Measurements from ENCODE around the gene PDIA4.
"Not testable (repeated sequence)": the region's sequence is repeated elsewhere in the genome, so short reads cannot be mapped to it uniquely, and the experiment has no call there.

PDIA4 gene

DNA sequence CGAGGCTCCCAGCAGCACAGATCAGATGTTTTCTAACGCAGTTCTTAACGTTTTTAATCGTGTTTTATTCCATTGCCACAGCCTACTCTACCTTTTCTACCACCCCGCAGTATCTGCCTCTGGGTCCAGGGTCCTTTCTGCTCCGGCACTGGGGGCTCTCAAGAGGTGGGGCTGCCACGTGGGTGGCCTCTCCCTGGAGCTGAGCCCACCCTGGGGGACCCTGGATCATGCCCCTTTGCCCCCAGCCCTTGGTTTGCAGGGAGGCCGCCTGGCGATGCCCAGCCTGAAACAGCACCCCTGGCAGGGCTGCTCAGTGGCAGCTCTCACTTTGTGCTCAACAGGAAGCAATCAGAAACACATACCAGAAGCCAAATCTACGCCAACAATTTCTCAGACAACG, 25.3 kb downstream of the PDIA4 start:
- no peak for DNase-seq (ENCODE audit: low read depth in 2 of 2)

GRCh38 chr7:149002604-149003003, 25.7 kb downstream of the PDIA4 start:
- DNase-seq (ENCODE audit: low read depth in 2 of 2): no peak

DNA sequence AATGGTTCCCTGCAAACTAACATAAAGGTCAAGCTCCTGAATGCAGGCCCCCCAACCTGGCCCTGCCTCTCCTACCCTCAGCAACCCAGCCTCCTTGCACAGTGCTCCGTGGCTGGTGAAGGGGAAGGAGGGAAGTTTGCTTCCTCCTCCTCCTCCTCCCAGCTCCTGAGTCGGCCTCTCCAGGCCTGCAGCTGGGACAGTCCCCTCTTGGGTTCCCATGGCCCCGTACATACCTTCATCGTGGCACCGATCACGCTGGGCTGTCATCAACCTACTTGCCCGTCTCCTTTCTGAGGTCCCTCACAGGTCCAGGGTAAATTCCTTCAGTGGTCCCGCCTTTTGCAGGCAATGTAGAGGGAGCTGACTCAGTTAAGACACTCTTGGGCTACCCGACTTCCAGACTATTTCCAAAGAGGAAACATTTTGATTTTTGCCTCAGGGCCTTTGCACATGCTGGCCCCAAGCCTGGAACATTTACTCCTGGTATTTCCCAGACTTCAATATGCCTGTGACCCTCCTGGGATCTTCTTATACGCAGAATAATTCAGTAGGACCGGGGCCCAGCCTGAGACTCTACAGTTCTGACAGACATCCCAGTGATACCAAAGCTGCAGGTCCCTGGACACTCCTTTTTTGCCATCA, 26.8 kb downstream of the PDIA4 start:
- DNase-seq (ENCODE audit: low read depth in 2 of 2): no peak

GRCh38 chr7:149000961-149001360, 27.3 kb downstream of the PDIA4 start:
- DNase-seq (ENCODE audit: low read depth in 2 of 2): no peak

DNA sequence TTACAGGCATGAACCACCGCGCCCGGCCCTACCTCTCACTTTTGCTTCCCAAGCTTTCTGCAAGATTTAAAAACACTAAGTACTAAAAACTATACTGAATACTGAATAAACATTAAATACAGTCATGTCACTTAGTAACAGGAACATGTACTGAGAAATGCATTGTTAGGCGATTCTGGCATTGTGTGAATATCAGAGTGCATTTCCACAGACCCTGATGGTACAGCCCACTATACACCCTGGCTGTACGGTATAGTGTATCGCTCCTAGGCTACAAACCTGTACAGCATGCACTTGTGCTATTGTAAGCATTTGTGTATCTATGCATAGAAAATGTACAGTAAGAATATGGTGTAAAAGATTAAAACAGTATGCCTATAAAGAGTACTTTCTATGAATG, 29.1 kb downstream of the PDIA4 start:
- DNase-seq (ENCODE audit: low read depth in 2 of 2): no peak

DNA sequence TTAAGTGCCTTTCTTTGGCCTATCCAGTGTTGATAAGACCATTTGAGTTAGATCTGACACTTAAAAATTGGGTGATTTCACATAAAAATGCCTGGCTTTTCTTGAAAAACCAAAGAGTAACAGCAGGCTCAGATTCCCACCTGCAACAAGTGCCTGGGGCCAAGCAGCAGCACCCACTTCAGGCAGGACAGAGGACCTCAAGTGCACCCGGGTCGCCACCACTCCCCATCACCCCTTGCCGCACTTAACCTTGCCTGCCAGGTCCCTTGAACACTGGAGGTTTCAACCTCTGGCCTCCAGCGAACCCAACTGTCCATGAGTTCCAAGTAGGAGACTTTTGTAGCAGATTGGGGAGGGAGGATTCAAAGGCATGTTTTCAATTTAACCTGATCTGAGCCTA, 30.8 kb downstream of the PDIA4 start:
- DNase-seq (ENCODE audit: low read depth in 2 of 2): no peak

DNA sequence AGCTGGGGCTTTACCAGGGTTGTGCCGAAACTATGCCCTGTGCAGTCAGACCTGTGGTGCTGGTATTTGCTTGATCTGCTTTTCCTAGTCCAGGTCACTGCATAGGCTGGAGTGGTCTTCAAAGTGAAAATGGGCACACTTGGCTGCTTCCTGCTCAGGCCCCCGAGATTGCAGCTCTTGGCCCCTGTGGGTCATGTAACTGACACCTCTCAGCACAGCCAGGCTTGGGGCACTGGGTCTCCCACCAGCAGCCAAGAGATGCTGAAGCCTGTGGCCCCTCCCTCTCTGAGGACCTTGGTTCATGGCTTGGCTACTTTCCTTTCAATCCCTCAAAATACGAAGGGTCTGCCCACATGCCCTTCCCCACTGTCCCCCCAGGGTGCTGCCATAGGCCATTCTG, 33.7 kb downstream of the PDIA4 start:
- DNase-seq (ENCODE audit: low read depth in 2 of 2): no peak

DNA sequence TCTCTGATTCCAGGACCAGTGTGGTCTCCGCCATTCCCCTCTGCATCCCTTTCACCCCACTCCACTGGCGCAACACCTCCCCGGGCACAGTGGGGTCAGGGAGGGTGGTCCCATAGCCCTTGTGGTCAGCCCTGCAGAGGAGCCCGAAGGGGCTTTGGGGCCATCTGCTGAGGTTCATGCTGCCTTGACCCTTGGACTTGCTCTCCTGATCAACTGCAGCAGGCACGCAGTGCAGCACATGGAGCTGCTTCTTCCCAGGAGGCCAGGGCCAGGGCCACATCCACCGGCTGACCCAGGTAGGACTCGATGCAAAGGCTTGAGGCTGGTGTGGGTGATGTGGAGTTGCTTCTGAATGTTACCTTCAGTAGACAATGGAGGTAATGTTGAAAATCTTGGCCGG, 35.1 kb downstream of the PDIA4 start:
- DNase-seq (ENCODE audit: low read depth in 2 of 2): no peak

DNA sequence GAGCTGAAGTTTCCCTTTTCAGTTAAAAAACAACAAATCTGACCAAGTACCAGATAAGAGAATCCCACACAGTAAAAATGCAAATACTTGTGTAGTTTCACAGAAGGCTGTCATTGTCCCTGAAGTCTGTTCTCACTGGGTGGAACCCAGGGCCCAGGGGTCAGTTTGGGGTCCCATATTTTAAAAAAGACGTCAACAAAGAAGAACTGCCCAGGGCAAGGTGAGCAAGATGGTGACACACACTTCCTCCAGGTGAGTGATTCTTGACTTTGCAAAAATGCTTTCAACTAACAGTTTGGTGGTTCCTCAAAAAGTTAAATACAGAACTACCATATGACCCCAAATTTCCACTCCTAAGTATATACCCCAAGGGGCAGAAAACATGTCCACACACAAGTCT, 36.8 kb downstream of the PDIA4 start:
- DNase-seq (ENCODE audit: low read depth in 2 of 2): no peak

- DNase-seq (ENCODE audit: low read depth in 2 of 2): no peak
Observed at GRCh38 chr7:148987751-148988512, 40.4 kb downstream of the PDIA4 start.

- peak; percentile 51 to 62 for DNase-seq (ENCODE audit: low read depth in 2 of 2)
Observed at GRCh38 chr7:148987010-148987750, 41.1 kb downstream of the PDIA4 start.

- DNase-seq (ENCODE audit: low read depth in 2 of 2): no peak
Observed at GRCh38 chr7:148986742-148987009, 41.6 kb downstream of the PDIA4 start.

DNA sequence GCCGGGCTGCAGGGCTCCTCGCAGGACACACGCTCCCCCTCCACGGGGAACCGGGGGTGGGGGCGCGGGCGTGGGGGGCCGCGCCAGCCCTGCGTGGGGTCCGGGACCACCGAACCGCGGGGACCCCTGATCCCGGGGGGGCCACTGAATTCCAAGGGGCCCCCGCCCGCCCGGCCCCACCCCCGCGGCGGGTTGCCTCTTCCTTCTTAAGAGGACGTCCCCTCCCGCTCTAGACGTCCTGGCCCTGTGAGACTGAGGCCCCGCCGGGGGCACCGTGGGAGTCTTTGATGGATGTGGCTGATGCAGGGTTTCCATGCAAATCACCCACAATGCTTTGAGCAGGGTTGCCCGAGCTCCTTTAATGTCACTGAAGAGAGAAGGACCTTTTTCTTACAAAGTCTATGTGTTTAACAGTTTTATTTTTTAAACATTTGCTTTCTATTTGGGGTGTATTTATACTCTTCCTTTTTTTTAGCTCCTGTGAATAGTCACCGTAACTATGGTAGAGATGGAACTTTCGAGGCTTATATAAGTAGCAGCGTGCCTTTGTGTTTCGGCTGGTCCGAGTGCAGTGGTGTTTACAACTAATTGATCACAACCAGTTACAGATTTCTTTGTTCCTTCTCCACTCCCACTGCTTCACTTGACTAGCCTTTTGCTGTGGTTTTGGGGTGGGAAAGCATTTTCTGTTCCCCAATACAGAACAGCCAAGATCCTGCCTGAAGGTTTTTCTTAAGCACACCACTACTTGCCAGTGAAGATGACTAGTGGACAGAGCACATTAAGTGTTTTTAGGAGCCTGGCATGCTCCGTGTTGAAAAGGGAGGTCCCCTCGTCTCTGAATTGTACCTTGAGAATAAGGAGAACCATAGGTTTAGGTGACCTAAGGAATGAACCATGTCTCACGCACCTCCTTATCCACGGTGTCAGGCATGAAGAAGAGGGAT, 44.8 kb downstream of the PDIA4 start:
- peak; percentile 67 to 76 for DNase-seq (ENCODE audit: low read depth in 2 of 2)

DNA sequence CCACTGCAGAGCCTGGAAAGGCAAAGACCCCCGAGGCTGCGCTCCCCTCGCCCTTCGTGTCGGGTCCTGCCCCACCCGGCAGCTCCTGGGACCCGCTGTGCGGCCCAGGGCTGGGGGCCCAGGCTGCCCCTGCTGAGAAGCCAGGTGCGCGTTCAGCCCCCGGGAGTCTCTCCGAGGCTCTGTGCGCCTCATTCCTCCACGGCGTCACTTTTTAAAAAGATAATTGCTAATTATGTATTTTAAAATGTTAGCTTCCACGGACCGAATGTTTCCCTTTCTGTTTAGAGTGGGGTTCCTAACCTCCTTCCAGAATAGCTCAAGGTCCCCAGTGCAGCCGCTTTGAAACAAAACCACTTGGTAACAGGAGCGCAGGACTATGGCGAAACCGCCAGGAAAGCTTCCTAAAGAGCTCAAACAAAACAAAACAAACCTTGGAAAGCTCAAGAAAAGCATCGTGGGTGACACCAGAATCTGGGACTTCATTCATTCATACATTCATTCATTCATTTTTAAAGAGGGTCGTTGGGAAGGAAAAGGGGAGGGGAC, 45.6 kb downstream of the PDIA4 start:
- DNase-seq (ENCODE audit: low read depth in 2 of 2): no peak

- DNase-seq (ENCODE audit: low read depth in 2 of 2): no peak
Observed at GRCh38 chr7:148979827-148980226, 48.5 kb downstream of the PDIA4 start.

GRCh38 chr7:148979072-148979471, 49.2 kb downstream of the PDIA4 start:
- not testable (repeated sequence) for DNase-seq (ENCODE audit: low read depth in 2 of 2)

DNA sequence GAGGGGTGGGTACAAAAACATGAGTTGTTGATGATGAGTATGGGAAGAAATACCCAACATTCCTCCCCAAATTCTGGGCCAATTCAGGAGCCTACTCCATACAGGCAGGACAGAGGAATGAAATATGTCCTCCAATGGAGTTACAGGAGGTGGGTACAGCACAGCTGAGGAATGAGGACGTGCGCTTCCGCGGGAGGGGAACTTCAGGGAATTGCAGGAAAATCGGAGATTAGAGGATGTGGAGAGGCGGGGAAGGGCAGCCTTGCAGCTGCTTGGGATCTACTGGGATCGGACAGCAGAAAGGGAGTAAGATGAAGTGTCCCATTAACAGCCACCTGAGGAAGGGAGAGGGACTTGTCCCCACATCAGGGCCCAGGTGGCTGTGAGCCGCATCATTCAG, 50.2 kb downstream of the PDIA4 start:
- DNase-seq (ENCODE audit: low read depth in 2 of 2): no peak

DNA sequence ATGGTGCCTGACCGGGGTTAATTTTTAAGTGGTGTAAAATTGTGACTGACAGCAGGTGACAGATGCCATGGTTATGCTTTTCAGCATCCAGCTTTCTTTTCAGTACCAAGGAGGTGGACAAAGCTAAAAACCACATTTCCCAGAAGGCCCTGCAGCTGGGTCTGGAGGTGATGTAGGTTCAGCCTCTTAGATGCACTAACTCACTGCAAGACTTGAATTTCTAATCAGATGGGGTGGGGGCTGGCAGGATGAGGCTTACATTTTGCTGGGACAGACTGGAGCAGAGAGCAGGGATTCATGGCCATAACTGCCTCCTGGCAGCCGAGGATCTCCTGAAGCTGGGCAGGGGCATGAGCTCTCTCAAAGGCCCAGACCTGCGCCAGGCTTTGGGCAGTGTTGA, 52.4 kb downstream of the PDIA4 start:
- no peak for DNase-seq (ENCODE audit: low read depth in 2 of 2)

DNA sequence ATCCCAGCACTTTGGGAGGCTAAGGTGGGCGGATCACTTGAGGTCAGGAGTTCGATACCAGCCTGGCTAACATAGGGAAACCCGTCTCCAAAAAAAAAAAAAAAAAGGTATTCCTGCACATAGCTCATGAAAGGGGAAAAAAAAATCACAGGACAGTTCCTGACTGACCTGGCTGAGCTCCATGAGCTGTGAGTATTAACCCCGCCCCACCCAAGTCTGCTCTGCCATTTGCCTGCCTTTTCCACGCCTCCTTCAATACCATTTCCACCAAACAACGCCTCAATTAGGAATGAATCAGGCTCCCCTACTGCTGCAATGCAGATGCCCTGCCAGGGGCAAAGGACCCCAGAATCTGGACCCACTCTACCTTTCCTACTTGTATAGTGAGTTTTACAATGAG, 55.0 kb downstream of the PDIA4 start:
- DNase-seq (ENCODE audit: low read depth in 2 of 2): no peak

- DNase-seq (ENCODE audit: low read depth in 2 of 2): no peak
Observed at GRCh38 chr7:148972375-148972774, 55.9 kb downstream of the PDIA4 start.

DNA sequence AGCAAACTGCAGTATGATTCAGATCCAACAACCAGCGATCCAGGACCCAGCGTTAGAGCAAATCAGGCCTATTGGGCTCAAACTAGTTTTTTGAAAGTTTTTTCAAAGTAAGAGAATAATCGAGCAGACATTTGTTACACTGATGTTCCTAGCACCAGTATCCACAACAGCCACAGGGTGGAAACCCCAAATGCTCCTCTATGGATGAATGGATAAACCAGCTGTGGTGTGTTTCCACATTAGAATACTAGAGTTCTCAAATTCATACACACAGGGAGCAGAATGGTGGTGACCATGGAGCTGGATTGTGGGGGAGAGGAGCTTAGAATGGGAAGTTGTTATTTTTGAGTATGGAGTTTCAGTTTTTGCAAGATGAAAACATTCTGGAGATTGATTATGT, 60.7 kb downstream of the PDIA4 start:
- no peak for DNase-seq (ENCODE audit: low read depth in 2 of 2)

DNA sequence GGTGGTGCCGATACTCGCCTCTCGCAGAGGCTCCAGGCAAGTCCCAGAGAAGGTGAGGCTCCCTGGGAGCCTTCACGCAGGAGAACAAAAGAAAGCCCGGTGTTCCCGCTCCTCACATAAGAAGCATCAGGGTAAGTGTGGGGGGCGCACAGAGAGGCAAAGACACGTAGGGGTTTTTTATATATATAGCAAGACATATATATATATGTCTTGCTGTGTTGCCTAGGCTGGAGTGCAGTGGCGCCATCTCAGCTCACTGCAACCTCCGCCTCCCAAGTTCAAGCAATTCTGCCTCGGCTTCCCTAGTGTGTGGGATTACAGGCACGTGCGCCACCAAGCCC, 61.3 kb downstream of the PDIA4 start:
- DNase-seq (ENCODE audit: low read depth in 2 of 2): no peak

Data from stimulated activated CD8-positive, alpha-beta memory T cell treated with anti-CD3 and anti-CD28 coated beads, Interleukin-15, amount 100 ng/mL, for 4 hours (primary cell).